Measurements from ENCODE around the gene GCGR.

GRCh38 chr17:81811705-81812570, 8.0 kb downstream of the GCGR start:
- TF ChIP-seq CTCF (IDR thresholded peaks at IDR 0.05) (no peak), REST (IDR thresholded peaks at IDR 0.05; ENCODE audit: insufficient read depth in 1 of 2, low read depth in 2 of 2, low read length in 1 of 2) (no peak), SIN3A (IDR thresholded peaks at IDR 0.05; ENCODE audit: borderline replicate concordance, insufficient read depth, low read depth, low read length) (no peak)

Data from Panc1 (cell line).